Measurements from ENCODE around the gene SLC29A1.
A peak's percentile ranks its signal among the peaks of the same experiment; 100 is the strongest.
"Not testable (repeated sequence)": the region's sequence is repeated elsewhere in the genome, so short reads cannot be mapped to it uniquely, and the experiment has no call there.

Gene SLC29A1

DNA sequence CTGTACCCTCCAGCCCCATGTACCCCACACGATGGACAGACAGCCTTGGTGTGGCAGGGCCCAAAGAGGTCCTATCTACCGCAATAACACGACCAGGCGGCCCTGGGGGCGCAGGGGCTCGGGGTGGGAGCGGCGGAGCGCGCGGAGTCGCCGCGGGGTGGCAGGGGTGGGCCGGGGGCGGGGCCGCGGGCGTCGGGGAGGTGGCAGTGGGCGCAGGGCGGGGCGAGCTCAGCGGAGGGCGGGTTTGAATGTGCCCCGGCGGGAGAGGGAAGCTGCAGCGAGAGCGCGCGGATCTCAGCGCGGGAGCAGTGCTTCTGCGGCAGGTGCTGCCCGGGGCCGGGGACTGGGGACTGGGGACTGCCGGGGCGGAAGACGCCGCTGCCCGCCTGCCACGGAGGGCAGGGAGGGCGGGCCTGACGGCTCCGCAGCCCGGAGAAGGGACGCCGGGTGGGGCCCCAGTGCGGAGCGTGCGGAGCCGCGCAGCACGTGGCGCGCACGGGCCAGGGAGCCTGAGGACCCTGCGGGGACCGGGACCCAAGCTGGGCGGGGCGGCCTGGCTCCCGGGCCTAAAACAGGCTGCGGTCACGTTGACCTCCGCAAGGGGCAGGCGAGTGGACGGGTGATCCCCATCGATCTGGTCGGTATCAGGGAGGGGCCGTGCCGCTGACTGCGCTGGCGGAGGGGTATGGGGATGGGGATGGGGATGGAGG, at the start of gene SLC29A1:
Gene SLC29A1 (plus strand): TSS at position 277 of the 710 bp plus-strand sequence. CDS start 3,719 bp downstream, outside the sequence.
- peak within 1 kb of the TSS; percentile 45 for H3K4me3 ChIP-seq
- H3K27me3 ChIP-seq (ENCODE audit: low read depth): no peaks in the 10 kb centered on the region
- peaks cover 10% of the 10 kb centered on the region for H3K36me3 ChIP-seq (replicated peaks)
- peaks cover 32% of the 10 kb centered on the region for H3K4me1 ChIP-seq
- no peaks in the 10 kb centered on the region for H3K9me3 ChIP-seq
- in situ Hi-C loops (cut with MboI; ENCODE audit: low sequenced_read_pairs): no loop called here
- peak; percentile 79 to 94 for DNase-seq (ENCODE audit: low spot score in 2 of 2)

DNA sequence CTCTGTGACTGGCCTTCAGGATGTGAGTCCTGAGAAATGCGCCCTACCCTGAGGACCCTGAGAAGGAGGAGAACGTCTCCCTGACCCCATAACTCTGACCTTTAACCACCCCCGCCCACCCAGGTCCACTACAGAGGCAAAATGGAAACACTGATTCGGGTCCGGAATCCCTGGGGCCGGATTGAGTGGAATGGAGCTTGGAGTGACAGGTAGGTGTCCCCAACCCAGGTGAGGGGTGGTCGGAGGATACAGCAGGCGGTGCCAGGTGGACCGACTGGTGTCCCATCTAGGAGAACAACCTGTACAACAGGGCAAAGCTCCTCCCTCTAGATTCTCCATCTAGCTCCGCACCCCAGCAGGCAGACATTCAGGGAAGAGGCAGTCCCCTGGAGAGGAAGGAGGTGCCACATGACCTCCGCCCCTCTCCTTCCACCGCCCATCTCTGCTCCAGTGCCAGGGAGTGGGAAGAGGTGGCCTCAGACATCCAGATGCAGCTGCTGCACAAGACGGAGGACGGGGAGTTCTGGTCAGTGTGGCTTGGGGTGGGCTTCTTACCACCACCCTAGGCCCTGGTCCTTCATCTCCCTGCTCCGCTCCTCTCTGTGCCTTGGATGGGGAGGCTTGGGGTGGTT, 47.1 kb upstream of the SLC29A1 start:
- no peaks in the 10 kb centered on the region for H3K27me3 ChIP-seq (ENCODE audit: low read depth)
- H3K9me3 ChIP-seq: no peaks in the 10 kb centered on the region
- H3K36me3 ChIP-seq (replicated peaks): no peaks in the 10 kb centered on the region
- in situ Hi-C loops (cut with MboI; ENCODE audit: low sequenced_read_pairs): no loop called here
- no peak overlapping the region for H3K4me3 ChIP-seq
- DNase-seq (ENCODE audit: low spot score in 2 of 2): no peak
- H3K4me1 ChIP-seq: no peaks in the 10 kb centered on the region

DNA sequence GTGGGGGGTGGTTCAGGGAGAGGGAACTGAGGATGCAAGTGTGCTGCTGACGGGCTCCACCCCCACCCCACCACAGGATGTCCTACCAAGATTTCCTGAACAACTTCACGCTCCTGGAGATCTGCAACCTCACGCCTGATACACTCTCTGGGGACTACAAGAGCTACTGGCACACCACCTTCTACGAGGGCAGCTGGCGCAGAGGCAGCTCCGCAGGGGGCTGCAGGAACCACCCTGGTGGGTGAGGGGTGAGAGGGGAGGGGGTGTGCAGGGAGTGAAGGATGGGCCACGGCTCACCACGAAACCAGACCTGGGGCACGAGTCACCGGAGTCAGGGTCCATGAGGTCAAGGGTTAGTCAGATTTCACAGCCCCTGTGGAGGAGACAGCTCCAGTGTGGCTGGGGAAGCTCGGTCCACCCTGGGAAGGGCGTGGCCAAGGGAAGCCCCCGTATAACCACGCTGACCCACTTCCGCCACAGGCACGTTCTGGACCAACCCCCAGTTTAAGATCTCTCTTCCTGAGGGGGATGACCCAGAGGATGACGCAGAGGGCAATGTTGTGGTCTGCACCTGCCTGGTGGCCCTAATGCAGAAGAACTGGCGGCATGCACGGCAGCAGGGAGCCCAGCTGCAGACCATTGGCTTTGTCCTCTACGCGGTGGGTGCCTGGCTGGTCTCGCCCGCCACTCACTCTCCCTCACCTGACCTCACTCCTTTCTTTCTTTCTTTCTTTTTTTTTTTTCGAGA, 46.5 kb upstream of the SLC29A1 start:
- H3K4me3 ChIP-seq: no peak overlapping the region
- no peaks in the 10 kb centered on the region for H3K27me3 ChIP-seq (ENCODE audit: low read depth)
- H3K4me1 ChIP-seq: no peaks in the 10 kb centered on the region
- H3K36me3 ChIP-seq (replicated peaks): no peaks in the 10 kb centered on the region
- H3K9me3 ChIP-seq: no peaks in the 10 kb centered on the region
- in situ Hi-C loops (cut with MboI; ENCODE audit: low sequenced_read_pairs): no loop called here
- no peak for DNase-seq (ENCODE audit: low spot score in 2 of 2)

DNA sequence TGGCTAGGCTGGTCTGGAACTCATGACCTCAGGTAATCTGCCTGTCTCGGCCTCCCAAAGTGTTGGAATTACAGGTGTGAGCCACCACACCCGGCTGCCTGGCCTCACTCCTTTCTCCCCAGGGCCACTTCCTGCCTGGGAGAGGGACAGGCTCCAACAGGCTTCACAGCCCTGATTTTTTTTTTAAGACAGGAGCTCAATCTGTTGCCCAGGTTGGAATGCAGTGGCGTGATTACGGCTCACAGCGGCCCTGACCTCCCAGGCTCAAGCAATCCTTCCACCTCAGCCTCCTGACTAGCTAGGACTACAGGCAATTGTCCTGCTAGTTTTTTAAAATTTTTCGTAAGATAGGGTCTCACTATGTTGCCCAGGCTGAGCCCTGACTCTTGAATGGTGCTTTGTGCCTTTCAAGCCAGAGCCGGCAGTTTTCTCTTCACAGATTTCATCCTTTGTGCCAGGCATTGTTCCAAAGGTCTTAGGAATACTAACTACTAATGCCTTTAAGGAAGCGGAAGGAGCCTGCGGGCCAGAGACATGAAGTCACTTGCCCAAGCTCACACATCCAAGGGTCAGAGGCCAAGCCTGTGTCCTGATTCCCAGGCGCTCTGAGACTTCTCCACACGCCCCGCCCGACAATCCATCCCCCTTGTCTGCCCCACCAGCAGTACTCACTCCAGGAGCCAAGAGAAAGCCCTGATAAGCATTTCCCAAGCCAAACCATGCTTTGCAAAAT, 45.5 kb upstream of the SLC29A1 start:
- in situ Hi-C loops (cut with MboI; ENCODE audit: low sequenced_read_pairs): no loop called here
- Histone ChIP-seq H3K9me3 (no peaks in the 10 kb centered on the region), H3K4me1 (no peaks in the 10 kb centered on the region), H3K27me3 (ENCODE audit: low read depth) (no peaks in the 10 kb centered on the region), H3K36me3 (replicated peaks) (no peaks in the 10 kb centered on the region), H3K4me3 (no peak overlapping the region)
- no peak for DNase-seq (ENCODE audit: low spot score in 2 of 2)

DNA sequence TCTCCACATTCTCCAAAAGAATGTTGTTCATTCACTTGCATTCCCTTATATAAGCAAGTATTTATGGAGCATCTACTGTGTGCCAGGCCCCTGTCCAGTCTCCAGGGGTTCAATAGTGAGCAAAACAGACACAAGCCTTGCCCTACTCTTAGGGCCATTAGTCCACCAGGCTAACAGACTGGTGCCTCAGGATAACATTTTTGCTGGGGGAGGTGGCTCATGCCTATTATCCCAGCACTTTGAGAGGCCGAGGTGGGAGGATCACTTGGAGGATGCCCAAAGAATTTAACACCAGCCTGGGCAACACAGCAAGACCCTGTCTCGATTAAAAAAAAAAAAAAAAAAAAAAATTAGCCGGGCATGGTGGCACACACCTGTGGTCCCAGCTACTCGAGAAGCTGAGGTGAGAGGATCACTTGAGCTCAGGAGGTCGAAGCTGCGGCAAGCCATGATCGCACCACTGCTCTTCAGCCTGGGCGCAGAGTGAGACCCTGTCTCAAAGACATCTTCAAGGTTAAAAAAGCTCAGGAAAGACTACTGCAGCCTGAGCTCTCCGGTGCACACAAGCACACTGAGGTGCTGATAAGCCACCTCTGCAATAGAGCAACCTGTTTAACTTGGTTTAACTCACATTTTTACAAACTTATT, 44.8 kb upstream of the SLC29A1 start:
- no peak for DNase-seq (ENCODE audit: low spot score in 2 of 2)
- H3K27me3 ChIP-seq (ENCODE audit: low read depth): no peaks in the 10 kb centered on the region
- in situ Hi-C loops (cut with MboI; ENCODE audit: low sequenced_read_pairs): no loop called here
- H3K4me1 ChIP-seq: no peaks in the 10 kb centered on the region
- H3K4me3 ChIP-seq: no peak overlapping the region
- no peaks in the 10 kb centered on the region for H3K36me3 ChIP-seq (replicated peaks)
- H3K9me3 ChIP-seq: no peaks in the 10 kb centered on the region

DNA sequence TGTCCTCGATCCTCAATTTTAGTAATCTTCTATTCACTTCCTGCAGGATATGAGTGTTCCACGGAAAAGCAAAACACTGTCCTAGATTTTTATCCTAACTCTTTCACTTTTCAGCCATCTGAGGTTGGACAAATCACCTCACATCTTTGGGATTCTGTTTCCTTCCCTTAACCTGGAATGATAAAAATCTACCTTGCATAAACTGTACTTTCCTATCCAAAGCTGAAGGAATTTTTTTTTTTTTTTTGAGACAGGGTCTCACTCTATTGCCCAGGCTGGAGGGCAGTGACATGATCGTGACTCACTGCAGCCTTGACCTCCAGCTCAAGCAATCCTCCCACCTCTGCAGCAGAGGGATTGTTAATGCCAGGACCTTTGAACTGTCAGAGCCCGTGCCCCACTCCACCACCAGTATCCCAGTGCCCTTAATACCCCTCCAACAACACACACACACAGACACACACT, 44.3 kb upstream of the SLC29A1 start:
- no peak for DNase-seq (ENCODE audit: low spot score in 2 of 2)
- no peaks in the 10 kb centered on the region for H3K27me3 ChIP-seq (ENCODE audit: low read depth)
- no peaks in the 10 kb centered on the region for H3K9me3 ChIP-seq
- no peaks in the 10 kb centered on the region for H3K36me3 ChIP-seq (replicated peaks)
- H3K4me3 ChIP-seq: no peak overlapping the region
- in situ Hi-C loops (cut with MboI; ENCODE audit: low sequenced_read_pairs): no loop called here
- no peaks in the 10 kb centered on the region for H3K4me1 ChIP-seq

DNA sequence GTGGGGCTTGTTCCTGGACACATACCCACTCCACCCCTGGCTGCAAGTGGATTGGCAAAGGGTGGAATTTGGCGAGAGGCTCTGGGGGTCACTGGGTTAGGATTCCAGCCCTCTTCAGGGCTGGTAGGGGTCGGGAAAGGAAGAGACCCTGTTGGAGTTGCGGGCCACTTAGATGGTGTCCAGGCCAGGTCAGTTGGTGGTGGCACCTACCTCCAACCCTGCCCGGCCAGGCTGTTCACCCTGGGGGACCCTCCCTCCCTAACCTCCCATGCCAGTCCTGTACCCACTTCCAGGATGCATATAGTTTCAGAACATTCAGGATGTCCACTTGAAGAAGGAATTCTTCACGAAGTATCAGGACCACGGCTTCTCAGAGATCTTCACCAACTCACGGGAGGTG, 43.7 kb upstream of the SLC29A1 start:
- H3K4me1 ChIP-seq: no peaks in the 10 kb centered on the region
- no peaks in the 10 kb centered on the region; the same call in 1 of the 2 replicates for H3K27me3 ChIP-seq (ENCODE audit: low read depth)
- DNase-seq (ENCODE audit: low spot score in 2 of 2): no peak
- H3K9me3 ChIP-seq: no peaks in the 10 kb centered on the region
- H3K36me3 ChIP-seq (replicated peaks): no peaks in the 10 kb centered on the region
- no peak overlapping the region for H3K4me3 ChIP-seq
- in situ Hi-C loops (cut with MboI; ENCODE audit: low sequenced_read_pairs): no loop called here

DNA sequence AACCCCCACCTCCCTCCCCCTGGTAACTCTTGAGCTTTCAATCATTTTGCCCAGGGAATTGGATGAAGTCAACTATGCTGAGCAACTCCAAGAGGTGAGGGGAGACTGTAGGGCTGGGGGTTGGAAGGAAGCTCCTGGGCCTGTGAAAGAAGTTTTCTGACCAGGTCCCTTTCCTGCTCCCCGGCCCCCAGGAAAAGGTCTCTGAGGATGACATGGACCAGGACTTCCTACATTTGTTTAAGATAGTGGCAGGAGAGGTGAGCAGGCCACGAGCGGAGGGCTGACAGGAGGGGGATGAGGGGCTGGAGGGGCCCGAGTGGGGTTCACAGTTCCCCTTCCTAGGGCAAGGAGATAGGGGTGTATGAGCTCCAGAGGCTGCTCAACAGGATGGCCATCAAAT, 43.0 kb upstream of the SLC29A1 start:
- H3K9me3 ChIP-seq: no peaks in the 10 kb centered on the region
- DNase-seq (ENCODE audit: low spot score in 2 of 2): no peak
- no peak overlapping the region for H3K4me3 ChIP-seq
- in situ Hi-C loops (cut with MboI; ENCODE audit: low sequenced_read_pairs): no loop called here
- H3K27me3 ChIP-seq (ENCODE audit: low read depth): peaks cover 3% of the 10 kb centered on the region; the same call in 1 of the 2 replicates
- no peaks in the 10 kb centered on the region for H3K36me3 ChIP-seq (replicated peaks)
- no peaks in the 10 kb centered on the region for H3K4me1 ChIP-seq

DNA sequence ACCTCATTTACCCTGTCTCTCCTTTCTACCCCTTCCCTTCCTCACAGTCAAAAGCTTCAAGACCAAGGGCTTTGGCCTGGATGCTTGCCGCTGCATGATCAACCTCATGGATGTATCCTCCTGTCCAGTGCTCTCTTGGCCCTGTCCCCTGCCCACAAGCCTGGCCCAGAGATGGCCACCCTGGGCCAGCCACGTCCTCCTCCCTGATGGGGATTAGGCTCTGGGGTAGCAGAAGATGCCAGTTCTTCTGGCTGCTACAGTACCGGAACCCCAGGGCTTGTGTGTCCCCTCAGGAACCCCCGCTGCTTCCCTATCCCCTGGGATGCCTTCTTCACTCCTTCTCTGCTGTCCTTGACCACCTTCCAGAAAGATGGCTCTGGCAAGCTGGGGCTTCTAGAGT, 42.5 kb upstream of the SLC29A1 start:
- Histone ChIP-seq H3K4me3 (no peak overlapping the region), H3K4me1 (no peaks in the 10 kb centered on the region), H3K36me3 (replicated peaks) (no peaks in the 10 kb centered on the region), H3K27me3 (ENCODE audit: low read depth) (peaks cover 3% of the 10 kb centered on the region; the same call in 1 of the 2 replicates), H3K9me3 (no peaks in the 10 kb centered on the region)
- no peak for DNase-seq (ENCODE audit: low spot score in 2 of 2)
- in situ Hi-C loops (cut with MboI; ENCODE audit: low sequenced_read_pairs): no loop called here

DNA sequence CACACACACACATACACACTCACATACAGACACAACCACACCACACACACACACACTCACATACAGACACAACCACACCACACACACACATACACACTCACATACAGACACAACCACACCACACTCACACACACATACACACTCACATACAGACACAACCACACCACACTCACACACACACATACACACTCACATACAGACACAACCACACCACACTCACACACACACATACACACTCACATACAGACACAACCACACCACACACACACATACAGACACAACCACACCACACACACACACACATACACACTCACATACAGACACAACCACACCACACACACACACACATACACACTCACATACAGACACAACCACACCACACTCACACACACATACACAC, 41.6 kb upstream of the SLC29A1 start:
- H3K4me1 ChIP-seq; H3K9me3 ChIP-seq; in situ Hi-C loops (cut with MboI; ENCODE audit: low sequenced_read_pairs); H3K36me3 ChIP-seq (replicated peaks); H3K4me3 ChIP-seq; H3K27me3 ChIP-seq (ENCODE audit: low read depth); DNase-seq (ENCODE audit: low spot score in 2 of 2): not testable (repeated sequence)

DNA sequence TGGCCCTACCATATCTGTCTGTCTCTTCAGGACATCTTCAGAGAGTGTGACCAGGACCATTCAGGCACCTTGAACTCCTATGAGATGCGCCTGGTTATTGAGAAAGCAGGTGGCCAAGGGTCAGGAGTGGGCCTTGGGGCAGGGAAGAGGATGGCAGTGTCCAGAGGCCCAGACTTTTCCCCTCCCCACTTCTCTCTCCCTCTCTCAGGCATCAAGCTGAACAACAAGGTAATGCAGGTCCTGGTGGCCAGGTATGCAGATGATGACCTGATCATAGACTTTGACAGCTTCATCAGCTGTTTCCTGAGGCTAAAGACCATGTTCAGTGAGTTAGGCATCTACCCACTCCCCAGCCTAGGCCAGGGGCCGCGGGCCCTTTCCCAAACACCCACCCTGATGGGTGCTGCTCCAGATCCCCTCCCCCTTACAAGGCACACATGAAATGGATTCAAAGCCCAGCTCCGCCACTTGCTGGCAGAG, 40.4 kb upstream of the SLC29A1 start:
- H3K4me3 ChIP-seq: no peak overlapping the region
- peaks cover 3% of the 10 kb centered on the region; the same call in 1 of the 2 replicates for H3K27me3 ChIP-seq (ENCODE audit: low read depth)
- H3K36me3 ChIP-seq (replicated peaks): no peaks in the 10 kb centered on the region
- DNase-seq (ENCODE audit: low spot score in 2 of 2): no peak
- H3K9me3 ChIP-seq: no peaks in the 10 kb centered on the region
- no peaks in the 10 kb centered on the region for H3K4me1 ChIP-seq
- in situ Hi-C loops (cut with MboI; ENCODE audit: low sequenced_read_pairs): no loop called here

DNA sequence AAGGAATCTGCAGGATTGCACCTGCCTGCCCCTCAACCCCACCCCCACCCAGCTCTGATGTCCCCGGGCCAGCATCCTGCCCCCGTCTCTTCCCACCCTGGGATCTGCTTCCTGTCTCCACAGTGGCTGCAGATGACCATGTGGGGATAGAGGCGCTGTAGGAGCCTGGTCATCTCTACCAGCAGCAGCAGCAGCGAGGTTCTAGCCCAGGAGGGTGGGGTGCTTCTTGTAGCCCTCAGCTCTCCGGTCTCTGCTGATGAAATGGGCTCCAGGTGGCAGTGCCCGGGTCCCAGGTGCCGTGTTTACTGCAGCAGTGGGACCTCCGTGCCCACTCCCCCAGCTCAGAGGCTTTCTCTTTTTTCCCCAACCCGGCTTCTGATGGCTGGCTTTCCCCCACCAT, 39.6 kb upstream of the SLC29A1 start:
- no peak for DNase-seq (ENCODE audit: low spot score in 2 of 2)
- peaks cover 3% of the 10 kb centered on the region; the same call in 1 of the 2 replicates for H3K27me3 ChIP-seq (ENCODE audit: low read depth)
- in situ Hi-C loops (cut with MboI; ENCODE audit: low sequenced_read_pairs): no loop called here
- no peaks in the 10 kb centered on the region for H3K9me3 ChIP-seq
- no peaks in the 10 kb centered on the region for H3K36me3 ChIP-seq (replicated peaks)
- H3K4me3 ChIP-seq: no peak overlapping the region
- H3K4me1 ChIP-seq: no peaks in the 10 kb centered on the region

DNA sequence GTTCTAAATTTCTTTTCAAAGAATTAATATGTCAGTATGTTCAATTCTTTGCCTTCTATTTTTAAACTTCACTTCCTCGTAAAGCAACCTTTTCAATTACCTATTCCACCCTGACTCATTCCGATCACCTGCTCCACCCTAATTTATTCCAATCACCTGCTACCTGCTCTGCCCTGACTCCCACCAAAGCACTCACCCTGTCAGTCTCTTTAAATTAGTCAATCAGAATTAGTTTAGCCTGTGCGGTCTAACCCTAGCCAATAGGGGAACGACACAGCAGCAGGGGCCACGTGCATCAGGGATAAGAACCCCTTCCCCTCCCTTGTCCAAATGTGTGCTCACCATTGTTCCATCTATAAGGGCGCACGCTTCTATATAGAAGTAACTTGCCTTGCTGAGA, 38.0 kb upstream of the SLC29A1 start:
- in situ Hi-C loops (cut with MboI; ENCODE audit: low sequenced_read_pairs); DNase-seq (ENCODE audit: low spot score in 2 of 2); H3K9me3 ChIP-seq; H3K36me3 ChIP-seq (replicated peaks); H3K4me3 ChIP-seq; H3K27me3 ChIP-seq (ENCODE audit: low read depth); H3K4me1 ChIP-seq: not testable (repeated sequence)
